ENCODE measurements around the gene CDH23.

The CDH23 gene

GRCh38 chr10:71790749-71791440, 394.2 kb downstream of the CDH23 start:
- no peak for DNase-seq

- no peak for DNase-seq
Observed at GRCh38 chr10:71795248-71795647, 398.5 kb downstream of the CDH23 start.

- no peak for DNase-seq
Observed at GRCh38 chr10:71796749-71797405, 400.2 kb downstream of the CDH23 start.

DNA sequence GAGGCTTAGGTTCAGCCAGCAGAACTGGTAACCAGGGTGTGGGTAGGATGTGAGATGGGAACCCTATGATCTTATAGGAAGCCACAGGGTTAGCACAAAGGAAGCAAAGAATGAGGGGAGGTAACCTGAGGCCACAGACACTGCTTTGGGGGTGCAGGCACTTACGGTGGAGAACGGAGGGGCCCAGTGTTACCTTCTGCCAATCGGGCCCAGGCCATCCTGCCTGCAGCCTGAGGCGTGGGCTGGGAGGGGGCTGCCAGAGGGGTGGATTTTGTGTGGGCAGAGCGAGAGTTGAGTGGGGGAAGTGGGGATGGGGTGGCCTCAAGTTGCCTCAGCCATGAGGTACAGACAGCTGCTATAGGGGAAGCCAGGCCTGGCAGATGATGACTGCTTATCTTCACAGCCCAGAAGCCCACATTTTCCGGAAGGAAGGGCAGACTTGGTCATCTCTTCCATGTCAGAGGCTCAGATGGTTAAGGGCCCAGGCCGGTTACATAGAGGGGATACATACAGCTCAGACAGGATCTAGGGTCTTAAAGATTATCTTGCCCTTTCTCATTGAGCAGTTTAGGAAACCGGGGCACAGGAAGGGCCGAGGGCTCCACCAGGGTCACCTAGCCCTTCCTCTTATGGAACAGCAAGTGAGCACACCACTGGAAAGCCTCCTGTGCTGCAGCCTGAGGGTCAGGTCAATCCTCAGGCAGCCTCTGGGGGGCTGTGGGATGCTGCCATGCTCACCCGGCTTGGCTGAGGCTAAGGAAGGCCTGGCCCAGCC, 401.0 kb downstream of the CDH23 start:
- no peak for DNase-seq

DNA sequence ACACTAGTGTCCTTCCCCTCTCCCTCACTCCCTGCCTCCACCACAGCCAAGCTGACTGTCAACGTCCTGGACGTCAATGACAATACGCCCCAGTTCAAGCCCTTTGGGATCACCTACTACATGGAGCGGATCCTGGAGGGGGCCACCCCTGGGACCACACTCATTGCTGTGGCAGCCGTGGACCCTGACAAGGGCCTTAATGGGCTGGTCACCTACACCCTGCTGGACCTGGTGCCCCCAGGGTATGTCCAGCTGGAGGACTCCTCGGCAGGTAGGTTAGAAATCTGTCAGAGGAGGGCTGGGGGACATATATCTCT, 401.5 kb downstream of the CDH23 start:
- DNase-seq = no peak

DNA sequence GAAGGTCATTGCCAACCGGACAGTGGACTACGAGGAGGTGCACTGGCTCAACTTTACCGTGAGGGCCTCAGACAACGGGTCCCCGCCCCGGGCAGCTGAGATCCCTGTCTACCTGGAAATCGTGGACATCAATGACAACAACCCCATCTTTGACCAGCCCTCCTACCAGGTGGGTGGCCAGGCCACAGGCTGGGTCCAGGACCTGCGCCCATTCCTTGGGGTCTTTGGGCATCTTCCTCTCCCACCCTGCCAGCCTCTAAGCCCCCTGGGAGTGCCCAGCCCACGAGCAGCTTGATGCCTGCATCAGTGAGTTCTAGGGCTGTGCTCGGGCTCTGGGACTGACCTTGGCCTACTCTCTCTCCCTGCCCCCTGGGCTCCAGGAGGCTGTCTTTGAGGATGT, 402.4 kb downstream of the CDH23 start:
- no peak for DNase-seq

DNA sequence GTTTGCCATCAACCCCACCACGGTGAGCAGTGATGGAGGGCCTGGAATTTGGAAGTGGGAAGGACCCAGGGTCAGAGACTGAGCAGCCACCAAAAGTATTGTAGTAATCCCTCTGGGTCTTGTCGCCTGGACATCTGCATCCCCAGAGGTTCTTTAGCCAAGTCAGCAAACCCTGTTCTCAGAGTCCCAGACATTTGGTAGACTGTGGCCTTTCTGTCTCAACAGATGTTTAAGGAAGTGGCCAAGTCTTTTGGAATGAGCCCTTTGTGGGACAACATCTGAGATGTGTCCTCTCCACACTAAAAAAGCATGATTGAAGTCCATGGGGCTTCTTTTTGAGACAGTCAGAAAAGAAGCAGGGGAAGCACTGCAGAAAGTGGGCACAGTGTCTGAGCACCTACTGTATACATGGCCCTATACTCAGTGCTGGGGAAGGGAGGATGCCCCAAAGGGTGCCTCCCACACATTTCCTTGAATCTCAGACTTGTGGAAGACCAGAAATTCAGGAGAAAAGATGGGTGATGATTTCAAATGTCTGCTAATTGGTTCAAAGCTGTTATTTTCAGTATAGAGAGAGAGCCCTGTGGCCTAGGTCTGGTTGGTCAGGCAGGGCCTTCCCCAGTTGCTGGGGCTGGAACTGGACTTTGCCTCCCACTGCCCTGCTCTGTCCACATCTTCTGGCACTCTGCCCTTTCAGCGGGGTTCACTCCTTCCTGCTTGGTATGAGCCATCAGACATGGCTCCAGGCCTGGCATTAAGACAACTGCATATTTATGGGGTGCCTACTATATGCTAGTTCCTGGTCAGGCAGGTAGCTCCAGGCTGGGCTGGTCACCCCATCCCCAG, 403.1 kb downstream of the CDH23 start:
- no peak for DNase-seq

DNA sequence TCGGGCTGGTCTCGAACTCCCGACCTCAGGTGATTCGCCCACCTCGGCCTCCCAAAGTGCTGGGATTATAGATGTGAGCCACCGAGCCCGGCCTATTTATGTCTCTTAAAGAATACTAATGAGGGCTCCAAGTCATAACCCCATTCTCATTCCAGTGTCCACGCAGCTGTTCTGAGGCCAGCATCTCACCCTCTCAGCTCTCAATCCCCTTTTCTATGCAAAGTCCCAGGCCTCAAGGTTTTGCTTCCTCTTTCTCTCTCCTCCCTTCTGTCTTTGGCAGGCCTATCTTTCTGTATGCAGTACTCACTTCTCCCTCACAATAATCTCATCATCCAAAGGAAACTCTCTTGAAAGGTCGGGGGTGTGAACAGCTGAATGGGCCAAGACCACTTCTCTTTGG, 404.6 kb downstream of the CDH23 start:
- no peak for DNase-seq

DNA sequence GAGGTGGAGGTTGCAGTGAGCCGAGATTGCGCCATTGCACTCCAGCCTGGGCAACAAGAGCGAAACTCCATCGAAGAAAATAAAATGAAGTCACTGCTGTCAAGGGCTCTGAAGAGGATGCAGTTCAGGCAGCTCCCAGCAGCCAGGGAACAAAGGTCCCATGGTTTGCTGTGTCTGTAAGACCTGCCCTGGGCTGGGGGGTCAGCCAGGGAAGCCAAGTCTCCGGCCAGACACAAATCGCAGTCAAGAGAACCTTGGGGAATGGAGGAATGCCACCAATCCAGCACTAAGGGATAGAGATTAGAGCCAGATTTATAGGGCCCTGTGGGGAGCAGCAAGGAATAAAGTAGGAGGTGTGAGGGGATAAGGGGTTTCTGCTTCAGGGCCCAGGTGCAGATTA, 405.5 kb downstream of the CDH23 start:
- no peak for DNase-seq

DNA sequence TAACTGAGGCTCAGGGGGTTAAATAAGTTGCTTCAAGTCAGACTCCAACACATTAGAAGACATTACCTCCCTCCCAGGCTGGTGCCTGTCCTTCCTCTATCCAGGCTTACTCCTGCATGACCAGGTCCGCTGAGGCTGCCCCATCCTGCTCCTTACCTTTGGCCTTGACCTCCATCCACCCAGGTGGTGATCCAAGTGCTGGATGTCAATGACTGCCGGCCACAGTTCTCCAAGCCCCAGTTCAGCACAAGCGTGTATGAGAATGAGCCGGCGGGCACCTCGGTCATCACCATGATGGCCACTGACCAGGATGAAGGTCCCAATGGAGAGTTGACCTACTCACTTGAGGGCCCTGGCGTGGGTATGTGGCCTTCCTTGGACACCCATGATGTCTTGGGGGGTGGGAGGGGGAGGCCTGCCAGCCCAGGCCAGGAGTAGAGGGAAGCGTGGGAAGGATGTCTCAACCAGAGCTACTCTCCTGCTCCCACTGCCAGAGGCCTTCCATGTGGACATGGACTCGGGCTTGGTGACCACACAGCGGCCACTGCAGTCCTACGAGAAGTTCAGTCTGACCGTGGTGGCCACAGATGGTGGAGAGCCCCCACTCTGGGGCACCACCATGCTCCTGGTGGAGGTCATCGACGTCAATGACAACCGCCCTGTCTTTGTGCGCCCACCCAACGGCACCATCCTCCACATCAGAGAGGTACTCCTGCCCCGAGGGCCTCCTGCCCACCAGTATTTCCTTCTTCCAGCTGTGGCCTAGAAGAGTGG, 406.2 kb downstream of the CDH23 start:
- no peak for DNase-seq

DNA sequence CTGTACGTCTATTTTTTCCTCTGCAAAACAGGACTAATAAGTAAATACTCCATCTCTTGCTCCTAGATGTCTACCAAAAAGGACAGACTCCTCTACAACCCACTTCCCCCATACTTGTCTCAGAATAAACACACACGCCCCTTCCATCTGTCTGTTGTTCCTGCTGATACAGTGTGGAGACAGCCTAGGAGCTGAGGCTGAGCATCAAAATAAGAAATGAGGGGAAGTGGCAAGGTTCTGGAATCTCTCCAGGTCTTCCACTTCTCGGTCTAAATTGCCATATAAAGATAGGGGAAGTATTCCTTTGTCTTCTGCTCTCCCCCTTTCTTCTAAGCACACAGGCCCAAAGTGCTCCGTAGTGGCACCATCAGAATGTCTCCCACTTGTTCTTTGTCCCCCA, 407.4 kb downstream of the CDH23 start:
- DNase-seq = no peak

DNA sequence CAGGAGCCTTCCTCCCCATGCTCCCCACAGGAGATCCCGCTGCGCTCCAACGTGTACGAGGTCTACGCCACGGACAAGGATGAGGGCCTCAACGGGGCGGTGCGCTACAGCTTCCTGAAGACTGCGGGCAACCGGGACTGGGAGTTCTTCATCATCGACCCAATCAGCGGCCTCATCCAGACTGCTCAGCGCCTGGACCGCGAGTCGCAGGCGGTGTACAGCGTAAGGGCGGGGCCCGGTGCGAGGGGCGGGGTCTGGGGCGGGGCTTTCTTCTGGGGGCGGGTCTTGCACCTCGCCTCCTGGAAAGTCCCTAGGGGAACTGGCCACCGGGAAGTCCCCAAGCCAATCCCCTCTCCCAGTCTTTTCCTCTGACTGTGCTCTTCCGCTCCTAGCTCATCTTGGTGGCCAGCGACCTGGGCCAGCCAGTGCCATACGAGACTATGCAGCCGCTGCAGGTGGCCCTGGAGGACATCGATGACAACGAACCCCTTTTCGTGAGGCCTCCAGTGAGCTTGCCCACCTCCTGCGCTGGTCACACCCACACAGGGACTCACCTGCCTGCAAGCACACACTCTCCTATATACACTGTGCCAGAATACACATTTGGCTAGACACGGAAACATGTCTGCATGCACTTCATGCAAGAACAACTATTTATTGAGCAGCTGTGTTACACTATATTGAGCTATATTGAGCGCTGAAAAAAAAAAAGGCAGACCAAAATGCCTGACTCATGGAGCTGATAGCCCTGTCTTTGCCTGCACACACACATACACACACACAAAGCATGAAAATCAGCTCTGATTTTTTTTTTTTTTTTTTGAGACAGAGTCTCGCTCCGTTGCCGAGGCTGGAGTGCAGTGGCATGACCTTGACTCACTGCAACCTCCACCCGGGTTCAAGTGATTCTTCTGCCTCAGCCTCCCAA, 409.3 kb downstream of the CDH23 start:
- DNase-seq = no peak

GRCh38 chr10:71806704-71807556, 410.2 kb downstream of the CDH23 start:
- no peak for DNase-seq

DNA sequence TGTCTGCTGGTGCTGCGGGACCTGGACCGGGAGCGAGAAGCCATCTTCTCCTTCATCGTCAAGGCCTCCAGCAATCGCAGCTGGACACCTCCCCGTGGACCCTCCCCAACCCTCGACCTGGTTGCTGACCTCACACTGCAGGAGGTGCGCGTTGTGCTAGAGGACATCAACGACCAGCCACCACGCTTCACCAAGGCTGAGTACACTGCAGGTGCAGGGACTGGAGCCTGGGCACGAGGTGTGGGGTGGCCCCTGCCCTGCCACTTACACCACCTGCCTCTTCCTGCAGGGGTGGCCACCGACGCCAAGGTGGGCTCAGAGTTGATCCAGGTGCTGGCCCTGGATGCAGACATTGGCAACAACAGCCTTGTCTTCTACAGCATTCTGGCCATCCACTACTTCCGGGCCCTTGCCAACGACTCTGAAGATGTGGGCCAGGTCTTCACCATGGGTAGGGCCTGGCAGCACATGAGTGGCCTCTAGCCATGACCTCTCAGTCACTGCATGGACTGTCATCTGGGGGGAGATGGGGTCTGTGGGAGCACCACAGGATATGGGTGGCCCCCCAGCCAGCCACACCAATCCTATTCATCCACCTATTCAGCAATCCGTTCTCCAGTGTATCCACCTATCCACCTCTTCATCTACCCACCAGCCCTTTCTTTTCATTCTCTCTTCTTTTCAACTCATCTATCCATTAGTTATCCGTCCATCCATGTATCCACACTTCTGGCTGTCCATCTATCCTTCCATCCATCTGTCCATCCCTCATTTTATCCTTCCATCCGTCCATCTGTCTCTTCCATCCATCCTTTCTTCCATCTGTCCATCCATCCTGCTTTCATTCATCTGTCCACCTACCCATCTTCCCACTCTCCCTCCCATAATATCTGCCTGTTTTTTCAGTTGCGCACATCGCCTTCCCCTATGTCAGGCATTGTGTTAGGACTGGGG, 411.1 kb downstream of the CDH23 start:
- no peak for DNase-seq

GRCh38 chr10:71809628-71810027, 412.9 kb downstream of the CDH23 start:
- no peak for DNase-seq

DNA sequence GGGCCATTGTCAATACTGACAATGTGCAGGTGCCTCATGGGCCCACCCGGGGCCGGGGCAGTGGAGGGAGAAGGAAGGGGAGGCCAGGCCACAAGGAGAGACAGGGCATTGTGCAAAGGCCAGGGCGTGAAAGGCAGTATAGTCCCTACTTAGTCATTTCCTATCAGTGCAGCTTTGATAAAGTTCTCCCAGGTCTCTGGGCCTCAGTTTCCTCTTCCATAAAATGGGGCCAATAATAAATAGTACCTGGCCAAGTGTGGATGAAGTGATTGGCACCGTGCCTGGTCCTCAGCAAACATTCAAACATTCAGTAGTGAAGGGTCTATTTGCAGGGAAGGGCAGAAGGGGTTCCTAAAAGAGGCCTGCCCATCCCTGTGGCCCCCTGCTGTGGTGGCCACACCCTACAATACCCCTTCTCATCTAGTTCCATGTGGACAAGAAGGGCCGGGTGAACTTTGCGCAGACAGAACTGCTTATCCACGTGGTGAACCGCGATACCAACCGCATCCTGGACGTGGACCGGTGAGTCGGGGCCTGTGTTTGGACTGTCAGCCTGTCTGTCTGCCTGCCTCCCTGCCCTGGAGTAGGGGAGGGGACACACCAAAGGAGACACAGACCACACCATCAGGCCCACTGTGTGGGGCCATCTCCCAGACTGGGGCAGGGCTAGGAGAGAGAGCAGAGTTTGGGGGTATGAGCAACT, 413.5 kb downstream of the CDH23 start:
- no peak for DNase-seq

- DNase-seq = no peak
Observed at GRCh38 chr10:71811351-71811750, 414.6 kb downstream of the CDH23 start.
